Fibroblast of lung (primary cell): Measurements from ENCODE around the gene CFAP53. TPM values are rescaled to one million over a fixed set of nuclear protein-coding genes. Genes with fewer than 3 reads are reported as not detected.

ENCODE experiments used
- DNase-seq, 2 donors: peaks; one replicate each; pipeline versions ENCODE4 v3.0.0 to v3.0.0-alpha.2; 2010; ENCODE audit warnings: low read depth in 2 of 2
- H2AFZ ChIP-seq: 2 replicates; pipeline ENCODE4 v1.5.1; 2012; ENCODE audit warnings: low read length, control low read depth, inconsistent platforms
- H3K27ac ChIP-seq: 2 replicates; pipeline ENCODE4 v1.5.1; 2011; ENCODE audit warnings: low read length, control low read depth; ENCODE audit not compliant: insufficient read depth
- H3K27me3 ChIP-seq: 2 replicates; pipeline ENCODE4 v1.5.1; 2011; ENCODE audit warnings: mild to moderate bottlenecking, low read length; ENCODE audit not compliant: control insufficient read depth, insufficient read depth
- H3K36me3 ChIP-seq: 2 replicates; pipeline ENCODE4 v1.5.1; 2011; ENCODE audit warnings: low read length; ENCODE audit not compliant: control insufficient read depth, insufficient read depth
- H3K4me1 ChIP-seq: 2 replicates; pipeline ENCODE4 v1.5.1; 2011; ENCODE audit warnings: low read length; ENCODE audit not compliant: control insufficient read depth, insufficient read depth; ENCODE audit errors: extremely low read depth
- H3K4me2 ChIP-seq: 2 replicates; pipeline ENCODE4 v1.5.1; 2011; ENCODE audit warnings: low read length, control low read depth; ENCODE audit not compliant: insufficient read depth; ENCODE audit errors: extremely low read depth
- H3K4me3 ChIP-seq, 4 experiments: fragments of 200-600 bp in 1 of 4; sonication (generic) in 1 of 4; replicated peaks in 1 of 4; 2 replicates each; pipeline ENCODE4 v1.5.1; 2011 to 2016; ENCODE audit warnings: low read length in 4 of 4, low read depth in 3 of 4, mild to moderate bottlenecking in 3 of 4, control low read depth in 2 of 4, inconsistent platforms in 1 of 4, mixed read lengths in 1 of 4; ENCODE audit not compliant: insufficient read depth in 1 of 4; ENCODE audit errors: control extremely low read depth in 1 of 4
- H3K79me2 ChIP-seq: 2 replicates; pipeline ENCODE4 v1.5.1; 2012; ENCODE audit warnings: mild to moderate bottlenecking, low read length, inconsistent platforms; ENCODE audit not compliant: control insufficient read depth, insufficient read depth
- H3K9ac ChIP-seq: 2 replicates; pipeline ENCODE4 v1.5.1; 2011; ENCODE audit warnings: mild to moderate bottlenecking, low read length, control low read depth; ENCODE audit not compliant: insufficient read depth
- H3K9me3 ChIP-seq: 2 replicates; pipeline ENCODE4 v1.5.1; 2012; ENCODE audit warnings: low read depth, low read length; ENCODE audit not compliant: control insufficient read depth, insufficient read depth
- H4K20me1 ChIP-seq: 2 replicates; pipeline ENCODE4 v1.5.1; 2011; ENCODE audit warnings: low read length; ENCODE audit not compliant: control insufficient read depth, insufficient read depth; ENCODE audit errors: extremely low read depth
- CTCF ChIP-seq, 2 donors: IDR thresholded peaks in 1 of 2; conservative IDR thresholded peaks in 1 of 2; 1 replicate in 1 of 2; 2 replicates in 1 of 2; pipeline ENCODE4 v1.5.1; 2011 to 2012; ENCODE audit warnings: low read length in 2 of 2, control low read depth in 1 of 2, inconsistent platforms in 1 of 2, low read depth in 1 of 2, mild to moderate bottlenecking in 1 of 2
- EZH2 ChIP-seq: IDR thresholded peaks from 2 replicates; pipeline ENCODE4 v1.5.1; 2012; ENCODE audit warnings: low read length, control low read depth, mild to moderate bottlenecking; ENCODE audit errors: missing control alignments
- polyA plus RNA-seq, 2 donors: library from polyadenylated mRNA; depleted of rRNA in 1 of 2; stranded (reverse) in 1 of 2; unstranded in 1 of 2; fragments of >200 nt; gene quantifications; 2 replicates each; pipeline ENCODE4 v1.2.1, GENCODE V29; 2011 to 2012; ENCODE audit warnings: missing spikeins in 1 of 2
- total RNA-seq: library from RNA; depleted of rRNA; stranded (reverse); fragments of >200 nt; gene quantifications from 2 replicates; pipeline ENCODE4 v1.2.1, GENCODE V29; 2014

CFAP53 gene
- total and polyA plus RNA-seq, 2 donors (not counting 1 experiment from before 2014, with no cell fraction given): 0.11 to 0.99 TPM

DNA sequence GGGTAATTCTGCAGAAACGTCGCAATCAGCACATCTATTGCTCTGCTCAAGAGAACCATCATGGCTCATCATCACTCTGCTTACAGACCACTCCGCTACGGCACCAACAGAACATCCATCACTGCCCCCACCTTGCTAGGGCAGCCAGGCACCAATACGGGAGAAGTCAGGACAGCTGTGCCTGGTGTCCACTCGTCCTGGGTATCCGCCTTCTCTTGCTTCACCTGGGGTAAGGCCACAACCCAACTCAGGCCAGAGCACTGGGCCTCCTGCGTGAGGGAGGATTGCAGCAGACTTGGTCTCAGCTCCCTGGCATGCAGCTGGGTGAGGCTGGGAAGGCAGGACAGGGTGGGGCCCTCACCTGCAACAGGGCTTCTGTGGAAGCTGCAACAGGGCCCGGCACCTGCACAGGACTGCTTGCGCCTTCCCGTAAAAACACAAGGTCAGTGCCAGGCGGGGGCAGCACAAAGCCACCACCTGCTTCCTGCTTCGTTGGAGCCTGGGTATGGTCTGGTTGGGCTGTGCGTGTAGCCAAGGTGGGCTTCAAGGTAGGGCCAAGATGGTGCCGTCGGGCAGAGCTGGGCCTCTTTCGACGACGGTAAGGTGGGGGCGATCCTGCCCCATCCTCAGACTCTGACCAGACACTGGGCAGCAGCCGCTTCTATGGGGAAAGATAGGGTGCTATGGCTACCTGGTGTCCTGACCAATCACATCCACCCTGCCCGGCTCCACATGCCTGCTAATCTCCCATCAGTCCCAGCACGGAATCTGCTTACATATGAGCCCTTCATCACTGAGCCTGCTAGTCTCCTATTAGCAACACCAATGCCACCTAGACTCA lies 7.1 kb upstream of the CFAP53 start:
- Histone ChIP-seq H3K9me3 (no peaks in the 10 kb centered on the region), H3K36me3 (peaks cover 41% of the 10 kb centered on the region)
- no peak for DNase-seq

GRCh38 chr18:50272568-50272967 lies 6.3 kb upstream of the CFAP53 start:
- H4K20me1 ChIP-seq: no peaks in the 10 kb centered on the region

More for the DNA sequence above, 7.1 kb upstream of the CFAP53 start:
- no peak overlapping the region for H3K4me3 ChIP-seq
- no peaks in the 10 kb centered on the region for H4K20me1 ChIP-seq
- TF ChIP-seq EZH2 (no peak), CTCF (conservative IDR thresholded peaks at IDR 0.05 in 1 of 2, IDR thresholded peaks at IDR 0.05 in 1 of 2; ENCODE audit: low read depth in 1 of 2, low read length in 2 of 2) (no peak)
- H3K4me2 ChIP-seq: no peak overlapping the region
- no peak overlapping the region for H3K27ac ChIP-seq
- no peak overlapping the region for H3K9ac ChIP-seq
- no peak overlapping the region for H2AFZ ChIP-seq
- H3K27me3 ChIP-seq: no peaks in the 10 kb centered on the region
- H3K4me1 ChIP-seq: no peaks in the 10 kb centered on the region
- H3K79me2 ChIP-seq: peaks cover 3% of the 10 kb centered on the region

More at GRCh38 chr18:50272568-50272967, 6.3 kb upstream of the CFAP53 start:
- Histone ChIP-seq H3K27me3 (no peaks in the 10 kb centered on the region), H3K4me1 (no peaks in the 10 kb centered on the region), H3K4me3 (no peak overlapping the region), H3K27ac (no peak overlapping the region), H3K9me3 (no peaks in the 10 kb centered on the region), H3K4me2 (no peak overlapping the region), H3K36me3 (peaks cover 41% of the 10 kb centered on the region), H3K9ac (no peak overlapping the region), H2AFZ (no peak overlapping the region), H3K79me2 (no peaks in the 10 kb centered on the region)
- DNase-seq: no peak
- TF ChIP-seq EZH2 (no peak), CTCF (conservative IDR thresholded peaks at IDR 0.05 in 1 of 2, IDR thresholded peaks at IDR 0.05 in 1 of 2; ENCODE audit: low read depth in 1 of 2, low read length in 2 of 2) (no peak)
